Stimulated activated CD8-positive, alpha-beta memory T cell treated with anti-CD3 and anti-CD28 coated beads, Interleukin-4, amount 100 ng/mL, for 1 hour (primary cell): ENCODE results near the gene C6orf132.

Source experiments
- DNase-seq, 2 donors: peaks; one replicate each; pipeline ENCODE4 v3.0.0-alpha.2; 2020; ENCODE audit warnings: low read depth in 2 of 2, low spot score in 1 of 2

Gene C6orf132

GRCh38 chr6:42135722-42136121 lies 6.7 kb downstream of the C6orf132 start:
- DNase-seq, result no peak

- no peak for DNase-seq
Observed at GRCh38 chr6:42135161-42135560, 7.3 kb downstream of the C6orf132 start.

DNA sequence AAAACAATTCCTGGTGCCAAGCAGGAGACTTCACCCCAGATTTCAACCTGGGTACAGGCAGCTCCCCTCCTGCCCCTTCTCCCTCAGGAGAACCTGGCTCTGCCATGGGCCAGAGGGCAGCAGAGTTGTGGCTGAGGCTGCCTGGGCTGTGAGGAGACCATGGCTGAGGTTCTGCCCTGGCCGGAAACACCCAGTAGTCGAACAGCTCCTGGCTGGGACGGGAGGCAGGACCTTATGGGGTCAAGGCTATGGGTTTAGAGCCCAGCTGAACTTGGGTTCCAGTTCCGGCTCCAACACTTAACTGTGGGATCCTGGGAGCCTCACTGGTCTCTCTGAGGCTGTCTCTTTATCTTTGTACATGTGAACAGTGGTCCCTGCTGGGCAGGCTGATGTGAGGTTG lies 8.5 kb downstream of the C6orf132 start:
- DNase-seq, result no peak

- no peak for DNase-seq
Observed at GRCh38 chr6:42131531-42131930, 10.9 kb downstream of the C6orf132 start.

DNA sequence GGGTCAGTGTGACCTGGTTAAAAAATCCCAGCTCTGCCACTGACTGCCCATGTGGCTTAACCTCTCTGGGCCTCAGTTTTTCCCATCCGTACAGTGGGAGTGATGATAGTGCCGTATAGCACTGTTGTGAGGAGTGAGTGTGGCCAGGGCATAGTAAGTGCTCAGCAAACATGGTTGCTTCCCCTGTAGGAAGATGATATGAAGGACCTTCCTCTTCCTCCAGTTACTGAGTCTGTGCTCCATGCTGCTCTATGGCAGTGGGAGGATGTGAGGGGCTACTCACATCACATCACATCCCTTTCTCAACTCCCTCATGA lies 13.1 kb downstream of the C6orf132 start:
- DNase-seq, result no peak

DNA sequence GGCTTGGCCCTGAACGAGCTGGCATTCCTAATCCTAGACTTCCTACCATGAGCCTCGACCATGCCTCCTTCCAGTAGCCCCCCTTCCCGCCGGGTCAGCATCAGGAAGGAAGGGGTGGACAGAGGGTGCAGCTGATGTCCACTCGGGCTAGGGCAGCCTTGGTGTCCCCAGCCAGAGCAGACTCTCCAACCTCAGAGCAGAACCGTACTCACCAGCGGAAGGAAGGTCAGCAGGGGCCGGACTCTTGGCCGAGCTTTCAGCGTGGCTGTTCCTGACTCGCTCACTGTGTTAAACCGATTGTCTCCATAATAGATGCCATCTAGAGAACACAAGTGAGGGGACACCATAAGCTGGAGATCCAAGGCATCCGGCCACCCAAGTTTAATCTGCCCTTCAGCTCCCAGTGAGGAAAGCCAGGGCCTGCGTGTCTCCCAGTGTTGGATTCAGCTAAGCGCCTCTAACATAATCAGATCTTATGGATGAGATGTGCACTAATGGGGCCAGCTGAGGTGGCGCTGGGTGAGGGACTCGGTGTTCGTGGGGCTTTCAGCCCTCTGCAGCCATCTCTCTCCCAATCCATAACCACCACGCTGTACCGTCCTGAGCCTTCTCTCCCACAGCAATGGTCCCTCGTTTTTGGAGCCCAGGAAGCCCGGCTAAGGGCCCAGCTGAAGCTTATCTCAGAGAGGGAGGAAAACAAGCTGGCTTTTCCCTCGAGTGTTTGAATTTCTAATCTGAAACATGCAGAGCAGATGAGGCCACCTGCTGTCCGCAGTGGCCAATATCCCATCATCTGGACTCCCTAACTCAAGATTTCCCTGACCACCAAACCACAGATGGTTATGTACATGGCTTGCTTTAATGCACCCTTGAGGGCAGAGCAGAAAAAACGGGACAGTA lies 13.7 kb downstream of the C6orf132 start:
- no peak for DNase-seq

DNA sequence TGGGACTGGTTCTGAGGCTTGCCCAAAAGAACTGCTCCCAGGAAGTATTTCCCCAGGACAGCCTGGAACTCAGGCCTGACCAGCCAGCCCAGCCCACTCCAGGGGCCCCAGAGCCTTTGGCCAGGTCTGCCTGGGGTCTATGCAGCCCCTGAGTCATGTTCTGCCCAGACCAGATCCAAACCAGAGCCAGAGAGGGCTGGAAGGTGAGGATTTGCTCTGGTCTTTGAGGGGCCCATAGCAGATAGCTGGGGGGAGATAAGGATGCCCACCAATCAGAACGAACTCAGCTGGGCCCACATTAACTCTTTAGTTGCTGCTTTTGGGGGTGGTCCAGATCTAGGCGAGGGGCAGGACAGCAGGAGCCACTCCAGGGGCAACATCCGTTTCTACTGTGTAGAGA lies 16.8 kb downstream of the C6orf132 start:
- no peak for DNase-seq

- no peak for DNase-seq
Observed at GRCh38 chr6:42125231-42125630, 17.2 kb downstream of the C6orf132 start.

DNA sequence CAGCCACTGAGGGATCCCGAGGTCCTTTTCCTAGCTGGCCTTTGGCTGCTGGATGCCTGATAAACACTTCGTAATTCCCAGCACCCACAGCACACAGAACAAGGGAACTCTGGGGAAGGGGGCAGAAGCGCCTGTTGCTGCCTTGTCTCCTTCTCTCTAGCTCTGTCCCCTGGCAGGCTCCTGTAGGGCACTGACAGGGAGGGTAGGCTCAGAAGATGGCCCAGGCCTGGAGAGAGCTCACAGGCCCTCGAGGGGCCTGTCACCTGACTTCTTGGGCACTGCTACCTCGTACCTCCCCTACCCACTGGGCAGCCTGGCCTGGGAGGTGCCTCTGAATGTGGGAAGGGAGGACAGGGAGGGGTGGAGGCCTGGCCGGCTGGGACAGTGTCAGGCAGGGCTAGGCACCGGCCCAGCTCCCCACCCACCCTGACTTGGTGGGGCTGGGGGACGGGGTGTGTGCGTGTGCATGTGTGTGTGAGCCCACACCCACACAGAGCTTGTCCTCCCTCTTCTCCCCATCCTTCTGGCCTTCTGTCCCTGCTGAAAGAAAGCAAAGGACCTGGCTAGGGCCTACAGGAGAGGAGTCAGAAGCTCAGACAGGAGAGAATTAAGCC lies 18.1 kb downstream of the C6orf132 start:
- DNase-seq, result no peak

- DNase-seq, result no peak
Observed at GRCh38 chr6:42123379-42124103, 18.9 kb downstream of the C6orf132 start.

DNA sequence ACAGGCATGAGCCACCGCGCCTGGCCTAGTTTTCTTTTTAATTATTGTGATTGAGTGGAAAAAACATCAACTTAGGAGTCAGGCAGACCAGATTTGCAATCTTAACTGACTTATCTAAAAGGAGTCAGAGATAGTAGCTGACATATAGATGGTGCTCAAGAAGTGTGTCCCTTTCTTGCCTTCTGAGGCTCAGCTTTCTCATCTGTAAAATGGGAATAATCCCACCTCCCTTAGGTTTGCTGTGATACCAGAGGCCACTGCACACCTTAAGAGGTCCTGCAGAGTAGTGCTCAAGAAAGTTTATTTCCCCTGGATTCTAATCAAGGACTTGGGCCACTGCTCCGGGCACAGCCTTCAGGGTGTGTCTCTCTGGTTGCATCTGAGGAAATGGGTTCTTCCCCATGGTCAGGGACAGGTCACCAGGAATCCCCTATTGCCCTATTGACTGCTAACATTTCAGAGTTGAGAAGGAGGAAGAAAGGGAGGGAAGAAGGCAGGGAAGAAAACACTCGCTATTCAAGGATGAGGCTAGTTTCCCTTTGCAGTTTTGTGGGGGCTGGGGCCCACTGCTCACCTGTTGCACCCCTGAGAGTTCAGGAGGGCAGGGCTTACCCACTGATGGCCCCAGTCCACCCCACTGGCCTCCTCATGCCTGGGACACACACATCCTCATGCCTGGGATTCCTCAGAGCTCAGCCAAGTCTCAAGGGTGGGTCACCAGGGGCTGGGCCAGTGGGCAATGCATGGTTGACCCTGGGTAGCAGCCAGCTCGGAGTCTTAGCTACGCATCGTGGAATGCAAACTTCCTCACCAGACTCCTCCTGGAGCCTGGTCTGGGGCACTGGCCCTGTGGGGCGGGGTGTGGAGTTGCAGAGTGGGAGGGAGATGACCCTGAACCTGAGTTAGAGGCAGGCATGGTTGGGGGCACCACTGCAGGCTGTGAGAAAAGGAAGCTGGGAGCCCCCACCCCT lies 21.2 kb downstream of the C6orf132 start:
- no peak for DNase-seq

GRCh38 chr6:42118162-42119001 lies 24.0 kb downstream of the C6orf132 start:
- no peak for DNase-seq

- DNase-seq, result no peak
Observed at GRCh38 chr6:42117843-42118161, 24.6 kb downstream of the C6orf132 start.

DNA sequence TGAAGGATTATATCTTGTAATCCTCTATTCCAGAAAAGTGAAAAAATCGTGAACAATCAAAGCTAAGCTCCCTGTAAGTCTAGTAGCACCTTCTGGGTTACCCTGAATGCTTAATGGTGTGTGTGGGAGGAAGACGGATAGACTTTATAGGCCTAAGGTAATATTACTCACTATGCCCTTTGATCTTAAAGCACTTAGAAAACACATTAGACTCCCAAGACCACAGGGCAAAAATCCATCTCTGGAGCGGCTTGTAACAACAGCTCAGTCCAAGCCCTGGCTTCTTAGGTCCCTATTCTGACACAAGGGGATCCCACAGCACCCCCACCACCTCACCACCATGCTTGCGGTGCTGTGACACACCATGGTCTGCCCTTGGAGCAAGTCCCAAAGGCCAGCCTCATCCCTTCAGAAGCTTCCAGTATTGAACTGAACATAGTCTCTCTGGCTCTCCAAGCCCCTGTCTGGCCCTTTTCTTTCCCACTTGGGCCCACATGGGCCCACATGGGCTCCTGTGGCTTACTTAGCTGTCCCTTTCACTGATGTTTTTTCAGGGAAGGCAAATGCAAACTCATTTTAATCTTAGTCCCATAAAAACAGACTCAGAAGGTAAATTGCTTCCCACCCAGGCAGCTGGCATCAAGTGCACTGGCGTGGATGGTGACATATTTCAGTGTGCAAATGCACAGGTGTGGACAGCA lies 28.3 kb downstream of the C6orf132 start:
- DNase-seq, result no peak

GRCh38 chr6:42112351-42112750 lies 30.1 kb downstream of the C6orf132 start:
- DNase-seq, result no peak

DNA sequence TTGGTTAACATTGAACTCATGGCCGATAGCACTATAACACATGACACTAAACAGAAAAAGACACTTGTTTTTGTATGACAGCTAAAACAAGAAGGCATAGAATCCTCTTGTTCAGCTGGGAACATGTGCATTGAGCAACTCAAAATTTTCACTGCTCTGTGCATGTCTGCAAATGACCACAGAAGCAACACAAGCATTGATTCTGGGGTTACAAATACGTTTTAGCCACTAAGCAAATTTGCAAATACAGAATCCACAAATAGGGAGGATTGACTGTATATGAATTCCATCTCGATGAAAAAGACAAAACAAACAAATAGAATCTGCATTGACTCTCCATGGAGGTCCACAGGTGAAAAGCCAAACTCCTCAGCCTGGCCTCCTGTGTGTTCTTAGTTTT lies 31.7 kb downstream of the C6orf132 start:
- DNase-seq, result no peak

DNA sequence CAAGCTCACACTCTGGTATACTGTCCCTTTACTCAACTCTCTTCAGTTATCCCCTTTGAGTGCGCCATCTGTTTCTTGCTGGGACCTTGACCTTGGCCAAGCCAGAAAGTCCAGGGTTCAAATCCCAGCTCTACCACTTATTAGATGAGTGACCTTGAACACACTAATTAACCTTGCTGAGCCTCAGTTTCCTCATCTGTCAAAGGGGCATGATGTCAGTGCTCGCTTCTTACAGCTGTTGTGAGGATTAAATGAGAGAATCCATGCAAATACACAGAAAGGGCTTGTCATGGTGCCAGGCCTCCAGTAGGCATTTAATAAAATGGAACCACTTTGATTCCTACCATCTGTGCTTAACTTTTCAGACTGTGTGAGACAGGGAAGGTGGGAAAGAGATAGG lies 34.3 kb downstream of the C6orf132 start:
- DNase-seq, result no peak

- DNase-seq, result no peak
Observed at GRCh38 chr6:42106112-42107023, 36.1 kb downstream of the C6orf132 start.

- no peak for DNase-seq
Observed at GRCh38 chr6:42105709-42106108, 36.7 kb downstream of the C6orf132 start.
